ENCODE results near the gene NEURL3. TPM values are rescaled to one million over a fixed set of nuclear protein-coding genes. Genes with fewer than 3 reads are reported as not detected.

Gene NEURL3
- total and polyA plus RNA-seq, 2 donors from 2014 or later = 3.2 to 11.1 TPM

GRCh38 chr2:96520697-96521096 lies 15.5 kb upstream of the NEURL3 start:
- Histone ChIP-seq H3K4me1 (ENCODE audit: control insufficient read depth in 2 of 3, insufficient read depth in 2 of 3, low read depth in 1 of 3, low read length in 3 of 3) (no peaks in the 10 kb centered on the region), H3K27ac (ENCODE audit: low read depth in 2 of 2, low read length in 2 of 2) (no peak overlapping the region), H3K9ac (ENCODE audit: low read length in 3 of 3) (no peak overlapping the region), H3K36me3 (ENCODE audit: control insufficient read depth in 2 of 3, insufficient read depth in 3 of 3, low read length in 3 of 3) (no peaks in the 10 kb centered on the region), H3K27me3 (ENCODE audit: control insufficient read depth, insufficient read depth, low read length) (no peaks in the 10 kb centered on the region), H3K9me3 (ENCODE audit: control insufficient read depth in 2 of 3, insufficient read depth in 1 of 3, low read length in 3 of 3) (peaks cover 0 to 4% (median 2%) of the 10 kb centered on the region in 3 donors), H3K4me3 (ENCODE audit: low read length in 3 of 3) (no peak overlapping the region)
- FAIRE-seq (no peak), DNase-seq (no peak)
- intact Hi-C loops (cut with DNase I) = no loop called here
- no peak for TF ChIP-seq CTCF (IDR thresholded peaks at IDR 0.05; ENCODE audit: borderline replicate concordance, extremely low read depth, insufficient read depth)

GRCh38 chr2:96520231-96520630 lies 15.1 kb upstream of the NEURL3 start:
- no peak overlapping the region for H3K9ac ChIP-seq (ENCODE audit: low read length in 3 of 3)
- FAIRE-seq = no peak
- intact Hi-C loops (cut with DNase I) = no loop called here
- H3K36me3 ChIP-seq (ENCODE audit: control insufficient read depth in 2 of 3, insufficient read depth in 3 of 3, low read length in 3 of 3) = no peaks in the 10 kb centered on the region
- TF ChIP-seq CTCF (IDR thresholded peaks at IDR 0.05; ENCODE audit: borderline replicate concordance, extremely low read depth, insufficient read depth) = no peak
- no peak overlapping the region for H3K27ac ChIP-seq (ENCODE audit: low read depth in 2 of 2, low read length in 2 of 2)
- no peak for DNase-seq
- H3K4me3 ChIP-seq (ENCODE audit: low read length in 3 of 3) = no peak overlapping the region
- H3K9me3 ChIP-seq (ENCODE audit: control insufficient read depth in 2 of 3, insufficient read depth in 1 of 3, low read length in 3 of 3) = peaks cover 0 to 4% (median 2%) of the 10 kb centered on the region in 3 donors
- H3K27me3 ChIP-seq (ENCODE audit: control insufficient read depth, insufficient read depth, low read length) = no peaks in the 10 kb centered on the region
- H3K4me1 ChIP-seq (ENCODE audit: control insufficient read depth in 2 of 3, insufficient read depth in 2 of 3, low read depth in 1 of 3, low read length in 3 of 3) = no peaks in the 10 kb centered on the region

- no peak for FAIRE-seq
- Histone ChIP-seq H3K27ac (ENCODE audit: low read depth in 2 of 2, low read length in 2 of 2) (no peak overlapping the region), H3K9me3 (ENCODE audit: control insufficient read depth in 2 of 3, insufficient read depth in 1 of 3, low read length in 3 of 3) (peaks cover 0 to 4% (median 2%) of the 10 kb centered on the region in 3 donors), H3K36me3 (ENCODE audit: control insufficient read depth in 2 of 3, insufficient read depth in 3 of 3, low read length in 3 of 3) (no peaks in the 10 kb centered on the region), H3K9ac (ENCODE audit: low read length in 3 of 3) (no peak overlapping the region), H3K4me1 (ENCODE audit: control insufficient read depth in 2 of 3, insufficient read depth in 2 of 3, low read depth in 1 of 3, low read length in 3 of 3) (no peaks in the 10 kb centered on the region), H3K4me3 (ENCODE audit: low read length in 3 of 3) (no peak overlapping the region), H3K27me3 (ENCODE audit: control insufficient read depth, insufficient read depth, low read length) (no peaks in the 10 kb centered on the region)
- intact Hi-C loops (cut with DNase I) = no loop called here
- no peak for DNase-seq
- TF ChIP-seq CTCF (IDR thresholded peaks at IDR 0.05; ENCODE audit: borderline replicate concordance, extremely low read depth, insufficient read depth) = no peak
Observed at GRCh38 chr2:96517079-96517478, 11.9 kb upstream of the NEURL3 start.

GRCh38 chr2:96514521-96514920 lies 9.4 kb upstream of the NEURL3 start:
- DNase-seq (no peak), FAIRE-seq (no peak)
- no peaks in the 10 kb centered on the region for H3K4me1 ChIP-seq (ENCODE audit: control insufficient read depth in 2 of 3, insufficient read depth in 2 of 3, low read depth in 1 of 3, low read length in 3 of 3)
- H3K27ac ChIP-seq (ENCODE audit: low read depth in 2 of 2, low read length in 2 of 2) = no peak overlapping the region
- H3K4me3 ChIP-seq (ENCODE audit: low read length in 3 of 3) = no peak overlapping the region
- H3K9ac ChIP-seq (ENCODE audit: low read length in 3 of 3) = no peak overlapping the region
- intact Hi-C loops (cut with DNase I) = no loop called here
- no peaks in the 10 kb centered on the region for H3K36me3 ChIP-seq (ENCODE audit: control insufficient read depth in 2 of 3, insufficient read depth in 3 of 3, low read length in 3 of 3)
- no peak for TF ChIP-seq CTCF (IDR thresholded peaks at IDR 0.05; ENCODE audit: borderline replicate concordance, extremely low read depth, insufficient read depth)
- H3K9me3 ChIP-seq (ENCODE audit: control insufficient read depth in 2 of 3, insufficient read depth in 1 of 3, low read length in 3 of 3) = peaks cover 0 to 4% (median 2%) of the 10 kb centered on the region in 3 donors
- no peaks in the 10 kb centered on the region for H3K27me3 ChIP-seq (ENCODE audit: control insufficient read depth, insufficient read depth, low read length)
